Measurements from ENCODE around the gene NELFA.

Gene NELFA

DNA sequence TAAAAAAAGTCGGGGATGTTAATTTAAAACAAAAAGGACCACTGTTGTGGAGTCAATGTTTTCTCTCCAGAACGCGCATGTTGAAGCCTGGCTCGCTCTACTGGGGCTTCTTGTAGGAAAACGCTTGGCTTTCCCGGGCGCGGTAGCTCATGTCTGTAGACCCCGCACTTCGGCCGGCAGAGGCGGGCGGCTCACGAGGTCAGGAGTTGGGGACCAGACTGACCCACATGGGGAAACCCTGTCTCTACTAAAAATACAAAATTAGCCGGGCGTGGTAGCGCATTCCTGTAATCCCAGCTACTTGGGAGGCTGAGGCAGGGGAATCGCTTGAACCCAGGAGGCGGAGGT lies 15.6 kb downstream of the NELFA start:
- Histone ChIP-seq H3K79me2 (ENCODE audit: low read length) (peaks cover 72% of the 10 kb centered on the region), H3K36me3 (replicated peaks; ENCODE audit: low read depth, low read length) (peaks cover 29% of the 10 kb centered on the region), H4K20me1 (ENCODE audit: insufficient read depth, low read length) (peaks cover 51% of the 10 kb centered on the region), H3K27ac (ENCODE audit: low read length) (no peak overlapping the region), H3K4me2 (ENCODE audit: low read length) (no peak overlapping the region), H3K9me3 (ENCODE audit: insufficient read depth, low read length) (no peaks in the 10 kb centered on the region; the same call in 1 of the 2 replicates), H3K4me1 (ENCODE audit: low read length) (no peaks in the 10 kb centered on the region), H3K4me3 (ENCODE audit: low read length) (no peak overlapping the region), H3K27me3 (ENCODE audit: low read depth, low read length) (no peaks in the 10 kb centered on the region), H3K9ac (ENCODE audit: low read length) (no peak overlapping the region), H2AFZ (ENCODE audit: low read depth, low read length) (no peak overlapping the region)
- TF ChIP-seq, protein P1, sequence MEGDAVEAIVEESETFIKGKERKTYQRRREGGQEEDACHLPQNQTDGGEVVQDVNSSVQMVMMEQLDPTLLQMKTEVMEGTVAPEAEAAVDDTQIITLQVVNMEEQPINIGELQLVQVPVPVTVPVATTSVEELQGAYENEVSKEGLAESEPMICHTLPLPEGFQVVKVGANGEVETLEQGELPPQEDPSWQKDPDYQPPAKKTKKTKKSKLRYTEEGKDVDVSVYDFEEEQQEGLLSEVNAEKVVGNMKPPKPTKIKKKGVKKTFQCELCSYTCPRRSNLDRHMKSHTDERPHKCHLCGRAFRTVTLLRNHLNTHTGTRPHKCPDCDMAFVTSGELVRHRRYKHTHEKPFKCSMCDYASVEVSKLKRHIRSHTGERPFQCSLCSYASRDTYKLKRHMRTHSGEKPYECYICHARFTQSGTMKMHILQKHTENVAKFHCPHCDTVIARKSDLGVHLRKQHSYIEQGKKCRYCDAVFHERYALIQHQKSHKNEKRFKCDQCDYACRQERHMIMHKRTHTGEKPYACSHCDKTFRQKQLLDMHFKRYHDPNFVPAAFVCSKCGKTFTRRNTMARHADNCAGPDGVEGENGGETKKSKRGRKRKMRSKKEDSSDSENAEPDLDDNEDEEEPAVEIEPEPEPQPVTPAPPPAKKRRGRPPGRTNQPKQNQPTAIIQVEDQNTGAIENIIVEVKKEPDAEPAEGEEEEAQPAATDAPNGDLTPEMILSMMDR (IDR thresholded peaks at IDR 0.05; ENCODE audit: low read depth, low read length) = no peak
- no peak for TF ChIP-seq EZH2phosphoT487 (IDR thresholded peaks at IDR 0.05; ENCODE audit: low read depth)

DNA sequence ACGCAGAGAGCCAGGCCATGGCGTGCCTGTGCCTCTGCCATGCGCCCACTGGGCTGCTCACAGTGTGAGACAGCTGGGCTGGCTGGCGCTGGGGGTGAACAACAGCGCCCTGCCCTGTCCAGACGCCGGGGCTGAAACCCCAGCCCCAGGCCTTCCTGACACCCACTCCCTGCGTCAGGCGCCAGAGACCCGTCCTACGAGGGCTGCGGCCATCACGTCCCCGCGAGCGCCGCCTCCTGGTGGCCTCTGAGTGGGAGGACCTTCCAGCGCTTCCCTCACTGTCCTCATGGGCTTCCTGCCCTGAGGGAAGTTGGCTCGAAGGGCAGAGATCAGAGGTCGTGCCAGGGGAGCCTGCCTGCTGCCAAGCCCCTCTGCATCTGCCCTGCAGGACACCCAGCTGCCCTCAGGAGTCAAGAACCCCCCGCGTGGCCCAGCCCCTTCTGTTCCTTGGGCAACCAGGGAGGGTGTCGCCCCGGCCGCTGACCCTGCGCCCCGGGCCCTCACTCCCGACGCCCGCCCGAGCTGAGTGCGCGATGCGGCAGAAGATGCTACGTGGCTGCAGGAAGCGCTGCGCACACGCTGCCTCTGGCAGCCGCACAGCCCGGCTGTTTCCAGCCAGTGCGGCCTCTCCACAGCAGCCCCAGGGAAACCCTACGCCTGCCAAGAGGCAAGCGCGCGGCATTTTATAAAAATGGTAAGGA lies 16.2 kb downstream of the NELFA start:
- Histone ChIP-seq H4K20me1 (ENCODE audit: insufficient read depth, low read length) (peaks cover 47% of the 10 kb centered on the region), H3K4me1 (ENCODE audit: low read length) (no peaks in the 10 kb centered on the region), H3K4me3 (ENCODE audit: low read length) (no peak overlapping the region), H3K36me3 (replicated peaks; ENCODE audit: low read depth, low read length) (peaks cover 24% of the 10 kb centered on the region), H3K9me3 (ENCODE audit: insufficient read depth, low read length) (no peaks in the 10 kb centered on the region; the same call in 1 of the 2 replicates), H3K79me2 (ENCODE audit: low read length) (peaks cover 66% of the 10 kb centered on the region), H3K27ac (ENCODE audit: low read length) (no peak overlapping the region), H3K9ac (ENCODE audit: low read length) (no peak overlapping the region), H3K27me3 (ENCODE audit: low read depth, low read length) (no peaks in the 10 kb centered on the region), H3K4me2 (ENCODE audit: low read length) (no peak overlapping the region), H2AFZ (ENCODE audit: low read depth, low read length) (no peak overlapping the region)
- TF ChIP-seq, protein P1 (IDR thresholded peaks at IDR 0.05; ENCODE audit: low read depth, low read length) = no peak
- no peak for TF ChIP-seq EZH2phosphoT487 (IDR thresholded peaks at IDR 0.05; ENCODE audit: low read depth)

DNA sequence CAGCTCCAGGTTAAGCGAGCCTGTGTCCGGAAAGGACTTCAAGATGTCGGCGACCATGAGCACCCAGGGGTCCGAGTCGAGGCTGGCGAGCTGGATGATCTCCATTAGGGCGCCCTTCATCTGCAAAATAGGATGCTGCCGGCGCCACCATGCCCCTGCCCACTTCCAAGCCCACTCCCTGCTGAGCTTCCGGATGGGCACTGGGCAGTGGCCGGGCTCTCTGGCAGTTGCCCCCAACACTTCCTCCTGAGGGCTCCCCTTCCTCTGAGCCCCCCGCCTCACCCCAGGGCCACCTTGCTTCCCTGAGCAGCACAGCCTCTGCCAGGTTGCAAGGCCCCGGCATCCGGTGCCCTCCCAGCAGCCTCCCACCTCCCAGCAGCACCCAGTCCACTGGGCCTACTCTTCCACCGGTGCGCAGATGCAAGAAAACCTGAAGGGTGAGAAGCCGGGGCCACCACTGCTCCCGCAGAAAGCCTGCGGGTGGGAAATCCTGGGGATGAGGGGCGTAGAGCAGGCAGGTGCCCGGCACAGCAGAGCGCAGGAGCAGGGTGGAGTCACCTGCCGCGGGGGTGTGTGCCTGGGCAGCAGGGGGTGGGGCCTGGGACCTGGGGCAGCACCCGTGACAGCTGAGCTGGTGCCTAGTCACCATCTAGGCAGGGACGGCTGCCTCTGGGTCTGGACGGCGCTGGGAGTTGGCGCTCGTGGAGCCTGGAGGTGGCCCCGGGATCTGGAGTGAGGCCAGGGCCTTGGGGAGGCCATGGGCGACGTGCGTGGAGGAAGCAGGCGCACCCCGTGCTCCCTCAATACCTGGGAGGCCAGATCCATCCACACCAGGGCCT lies 17.0 kb downstream of the NELFA start:
- no peak overlapping the region for H3K27ac ChIP-seq (ENCODE audit: low read length)
- H3K4me1 ChIP-seq (ENCODE audit: low read length) = no peaks in the 10 kb centered on the region
- H3K79me2 ChIP-seq (ENCODE audit: low read length) = peaks cover 58% of the 10 kb centered on the region
- no peak overlapping the region for H3K9ac ChIP-seq (ENCODE audit: low read length)
- no peak overlapping the region for H2AFZ ChIP-seq (ENCODE audit: low read depth, low read length)
- no peak for TF ChIP-seq EZH2phosphoT487 (IDR thresholded peaks at IDR 0.05; ENCODE audit: low read depth)
- TF ChIP-seq, protein P1 (IDR thresholded peaks at IDR 0.05; ENCODE audit: low read depth, low read length) = no peak
- H4K20me1 ChIP-seq (ENCODE audit: insufficient read depth, low read length) = peaks cover 39% of the 10 kb centered on the region
- peaks cover 16% of the 10 kb centered on the region for H3K36me3 ChIP-seq (replicated peaks; ENCODE audit: low read depth, low read length)
- H3K27me3 ChIP-seq (ENCODE audit: low read depth, low read length) = no peaks in the 10 kb centered on the region
- no peak overlapping the region for H3K4me3 ChIP-seq (ENCODE audit: low read length)
- H3K9me3 ChIP-seq (ENCODE audit: insufficient read depth, low read length) = no peaks in the 10 kb centered on the region
- no peak overlapping the region for H3K4me2 ChIP-seq (ENCODE audit: low read length)

DNA sequence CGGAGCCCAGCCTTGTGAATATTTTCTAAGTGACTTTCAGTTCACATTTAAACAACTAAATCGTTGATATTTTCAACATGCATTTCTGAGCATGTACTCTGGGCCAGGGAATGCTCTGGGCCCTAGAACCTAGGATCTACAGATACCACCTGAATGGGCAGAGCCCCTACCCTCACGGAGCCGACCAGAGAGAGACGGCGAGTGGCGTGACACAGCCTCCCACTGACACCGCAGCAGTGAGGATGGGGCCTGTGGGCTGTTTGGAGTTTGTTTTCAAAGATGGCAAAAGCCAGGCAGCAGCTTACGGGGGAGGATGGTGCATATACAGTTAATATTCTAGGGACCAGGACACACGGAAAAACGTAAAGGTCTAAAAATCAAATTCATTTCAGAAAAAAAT lies 17.7 kb downstream of the NELFA start:
- TF ChIP-seq EZH2phosphoT487 (IDR thresholded peaks at IDR 0.05; ENCODE audit: low read depth) = no peak
- TF ChIP-seq, protein P1 (IDR thresholded peaks at IDR 0.05; ENCODE audit: low read depth, low read length) = no peak
- Histone ChIP-seq H3K9me3 (ENCODE audit: insufficient read depth, low read length) (no peaks in the 10 kb centered on the region), H3K4me1 (ENCODE audit: low read length) (no peaks in the 10 kb centered on the region), H3K4me3 (ENCODE audit: low read length) (no peak overlapping the region), H3K79me2 (ENCODE audit: low read length) (peaks cover 51% of the 10 kb centered on the region), H3K9ac (ENCODE audit: low read length) (no peak overlapping the region), H3K27me3 (ENCODE audit: low read depth, low read length) (no peaks in the 10 kb centered on the region), H3K4me2 (ENCODE audit: low read length) (no peak overlapping the region), H4K20me1 (ENCODE audit: insufficient read depth, low read length) (peaks cover 37% of the 10 kb centered on the region), H3K36me3 (replicated peaks; ENCODE audit: low read depth, low read length) (peaks cover 17% of the 10 kb centered on the region), H2AFZ (ENCODE audit: low read depth, low read length) (no peak overlapping the region), H3K27ac (ENCODE audit: low read length) (no peak overlapping the region)

Data from OCI-LY3 (cell line).